BE2C (cell line): Measurements from ENCODE around the gene CCN5.

Source experiments
- DNase-seq: peaks from one replicate; pipeline ENCODE4 v3.0.0-alpha.2; 2020
- H3K27me3 ChIP-seq: fragments of 250-450 bp; sonication (Bioruptor Pico); 2 replicates; pipeline ENCODE4 v1.5.1; 2020; ENCODE audit warnings: mild to moderate bottlenecking
- H3K36me3 ChIP-seq: fragments of 250-450 bp; sonication (Bioruptor Pico); 2 replicates; pipeline ENCODE4 v1.5.1; 2020; ENCODE audit warnings: mild to moderate bottlenecking
- H3K4me1 ChIP-seq: fragments of 250-450 bp; sonication (Bioruptor Pico); 2 replicates; pipeline ENCODE4 v1.5.1; 2020
- H3K4me3 ChIP-seq: 2 replicates; pipeline ENCODE4 v1.5.1; 2011; ENCODE audit warnings: low read depth, low read length
- H3K9me3 ChIP-seq: fragments of 250-450 bp; sonication (Bioruptor Pico); 2 replicates; pipeline ENCODE4 v1.5.1; 2020
- TF ChIP-seq, protein P1 (sequence below): IDR thresholded peaks from 2 replicates; pipeline ENCODE4 v1.5.1; 2012; ENCODE audit warnings: mild to moderate bottlenecking, low read depth, low read length

The CCN5 gene

GRCh38 chr20:44722990-44723389 is 7.8 kb downstream of the CCN5 start:
- TF ChIP-seq, protein P1, sequence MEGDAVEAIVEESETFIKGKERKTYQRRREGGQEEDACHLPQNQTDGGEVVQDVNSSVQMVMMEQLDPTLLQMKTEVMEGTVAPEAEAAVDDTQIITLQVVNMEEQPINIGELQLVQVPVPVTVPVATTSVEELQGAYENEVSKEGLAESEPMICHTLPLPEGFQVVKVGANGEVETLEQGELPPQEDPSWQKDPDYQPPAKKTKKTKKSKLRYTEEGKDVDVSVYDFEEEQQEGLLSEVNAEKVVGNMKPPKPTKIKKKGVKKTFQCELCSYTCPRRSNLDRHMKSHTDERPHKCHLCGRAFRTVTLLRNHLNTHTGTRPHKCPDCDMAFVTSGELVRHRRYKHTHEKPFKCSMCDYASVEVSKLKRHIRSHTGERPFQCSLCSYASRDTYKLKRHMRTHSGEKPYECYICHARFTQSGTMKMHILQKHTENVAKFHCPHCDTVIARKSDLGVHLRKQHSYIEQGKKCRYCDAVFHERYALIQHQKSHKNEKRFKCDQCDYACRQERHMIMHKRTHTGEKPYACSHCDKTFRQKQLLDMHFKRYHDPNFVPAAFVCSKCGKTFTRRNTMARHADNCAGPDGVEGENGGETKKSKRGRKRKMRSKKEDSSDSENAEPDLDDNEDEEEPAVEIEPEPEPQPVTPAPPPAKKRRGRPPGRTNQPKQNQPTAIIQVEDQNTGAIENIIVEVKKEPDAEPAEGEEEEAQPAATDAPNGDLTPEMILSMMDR: no peak
- H3K27me3 ChIP-seq: no peaks in the 10 kb centered on the region
- no peak for DNase-seq
- H3K4me3 ChIP-seq: no peak overlapping the region
- no peaks in the 10 kb centered on the region for H3K9me3 ChIP-seq
- H3K4me1 ChIP-seq: peaks cover 4% of the 10 kb centered on the region
- no peaks in the 10 kb centered on the region for H3K36me3 ChIP-seq

- no peak for DNase-seq
These were observed 8.2 kb downstream of the CCN5 start for GRCh38 chr20:44723391-44723790.

GRCh38 chr20:44723798-44724362 is 8.7 kb downstream of the CCN5 start:
- TF ChIP-seq, protein P1: no peak
- Histone ChIP-seq H3K36me3 (no peaks in the 10 kb centered on the region), H3K9me3 (no peaks in the 10 kb centered on the region), H3K4me3 (no peak overlapping the region), H3K27me3 (no peaks in the 10 kb centered on the region), H3K4me1 (peaks cover 7% of the 10 kb centered on the region)
- DNase-seq: no peak

More at GRCh38 chr20:44723391-44723790, 8.2 kb downstream of the CCN5 start:
- peaks cover 4% of the 10 kb centered on the region for H3K4me1 ChIP-seq
- H3K27me3 ChIP-seq: no peaks in the 10 kb centered on the region
- no peaks in the 10 kb centered on the region for H3K36me3 ChIP-seq
- no peak overlapping the region for H3K4me3 ChIP-seq
- TF ChIP-seq, protein P1: no peak
- no peaks in the 10 kb centered on the region for H3K9me3 ChIP-seq

DNA sequence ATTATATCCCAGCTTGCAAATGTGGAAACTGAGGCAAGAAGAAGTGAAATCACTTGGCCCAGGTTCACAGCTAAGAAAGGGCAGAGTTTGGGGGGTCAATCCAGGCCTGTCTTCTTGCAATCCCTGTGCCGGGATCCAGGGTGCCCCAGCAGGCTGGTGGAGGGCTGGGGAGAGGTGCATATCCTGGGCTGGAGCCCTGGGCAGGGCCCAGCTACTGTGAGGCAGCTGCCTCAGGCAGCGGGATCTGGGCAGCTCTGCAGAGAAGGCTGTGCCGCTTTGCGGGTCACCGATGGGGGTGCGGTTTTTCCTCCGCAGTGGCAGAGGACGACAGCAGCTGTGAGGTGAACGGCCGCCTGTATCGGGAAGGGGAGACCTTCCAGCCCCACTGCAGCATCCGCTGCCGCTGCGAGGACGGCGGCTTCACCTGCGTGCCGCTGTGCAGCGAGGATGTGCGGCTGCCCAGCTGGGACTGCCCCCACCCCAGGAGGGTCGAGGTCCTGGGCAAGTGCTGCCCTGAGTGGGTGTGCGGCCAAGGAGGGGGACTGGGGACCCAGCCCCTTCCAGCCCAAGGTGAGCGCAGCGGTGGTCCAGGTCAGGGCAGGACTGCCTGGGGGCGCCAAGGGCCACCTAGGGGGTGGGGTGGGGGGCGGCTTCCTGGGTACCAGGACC is 9.4 kb downstream of the CCN5 start:
- Histone ChIP-seq H3K27me3 (no peaks in the 10 kb centered on the region), H3K4me1 (peaks cover 9% of the 10 kb centered on the region), H3K36me3 (no peaks in the 10 kb centered on the region), H3K4me3 (no peak overlapping the region), H3K9me3 (no peaks in the 10 kb centered on the region)
- no peak for DNase-seq
- TF ChIP-seq, protein P1: no peak

GRCh38 chr20:44725837-44726236 is 10.7 kb downstream of the CCN5 start:
- Histone ChIP-seq H3K4me3 (no peak overlapping the region), H3K36me3 (no peaks in the 10 kb centered on the region), H3K9me3 (no peaks in the 10 kb centered on the region), H3K4me1 (peaks cover 7% of the 10 kb centered on the region), H3K27me3 (no peaks in the 10 kb centered on the region)
- DNase-seq: no peak
- TF ChIP-seq, protein P1: no peak

GRCh38 chr20:44727039-44727438 is 11.9 kb downstream of the CCN5 start:
- no peak for DNase-seq
- Histone ChIP-seq H3K36me3 (no peaks in the 10 kb centered on the region), H3K9me3 (no peaks in the 10 kb centered on the region), H3K4me1 (peaks cover 6% of the 10 kb centered on the region), H3K4me3 (no peak overlapping the region), H3K27me3 (no peaks in the 10 kb centered on the region)
- TF ChIP-seq, protein P1: no peak
